GM12872 (cell line): ENCODE results near the gene ZNF575.

Experiments
- TF ChIP-seq, protein P1 (sequence below): IDR thresholded peaks from 3 replicates; pipeline ENCODE4 v1.5.1; 2011; ENCODE audit warnings: low read depth, mild to moderate bottlenecking, low read length, moderate library complexity; ENCODE audit not compliant: insufficient read depth

ZNF575 gene

GRCh38 chr19:43519436-43520088 lies 13.4 kb upstream of the ZNF575 start:
- TF ChIP-seq, protein P1, sequence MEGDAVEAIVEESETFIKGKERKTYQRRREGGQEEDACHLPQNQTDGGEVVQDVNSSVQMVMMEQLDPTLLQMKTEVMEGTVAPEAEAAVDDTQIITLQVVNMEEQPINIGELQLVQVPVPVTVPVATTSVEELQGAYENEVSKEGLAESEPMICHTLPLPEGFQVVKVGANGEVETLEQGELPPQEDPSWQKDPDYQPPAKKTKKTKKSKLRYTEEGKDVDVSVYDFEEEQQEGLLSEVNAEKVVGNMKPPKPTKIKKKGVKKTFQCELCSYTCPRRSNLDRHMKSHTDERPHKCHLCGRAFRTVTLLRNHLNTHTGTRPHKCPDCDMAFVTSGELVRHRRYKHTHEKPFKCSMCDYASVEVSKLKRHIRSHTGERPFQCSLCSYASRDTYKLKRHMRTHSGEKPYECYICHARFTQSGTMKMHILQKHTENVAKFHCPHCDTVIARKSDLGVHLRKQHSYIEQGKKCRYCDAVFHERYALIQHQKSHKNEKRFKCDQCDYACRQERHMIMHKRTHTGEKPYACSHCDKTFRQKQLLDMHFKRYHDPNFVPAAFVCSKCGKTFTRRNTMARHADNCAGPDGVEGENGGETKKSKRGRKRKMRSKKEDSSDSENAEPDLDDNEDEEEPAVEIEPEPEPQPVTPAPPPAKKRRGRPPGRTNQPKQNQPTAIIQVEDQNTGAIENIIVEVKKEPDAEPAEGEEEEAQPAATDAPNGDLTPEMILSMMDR = peak; percentile 89

DNA sequence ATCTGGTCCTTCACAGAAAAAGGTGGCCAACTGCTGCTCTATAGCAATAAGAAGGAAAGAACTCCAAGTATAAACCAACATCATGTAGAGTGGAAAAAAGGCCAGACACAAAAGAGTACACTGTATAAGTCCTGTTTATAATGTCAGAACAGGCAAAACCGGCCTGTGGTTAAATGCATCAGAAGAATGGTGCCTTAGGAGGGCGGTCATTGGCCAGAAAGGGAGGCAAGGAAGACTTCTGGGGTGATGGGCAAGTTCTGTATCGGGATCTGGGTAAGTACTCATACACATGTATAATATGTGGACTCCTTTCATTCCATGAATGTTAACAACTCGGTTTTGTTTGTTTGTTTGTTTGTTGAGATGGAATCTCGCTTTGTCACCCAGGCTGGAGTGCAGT lies 10.1 kb upstream of the ZNF575 start:
- TF ChIP-seq, protein P1 = no peak

GRCh38 chr19:43524922-43525835 lies 7.8 kb upstream of the ZNF575 start:
- TF ChIP-seq, protein P1 = no peak

DNA sequence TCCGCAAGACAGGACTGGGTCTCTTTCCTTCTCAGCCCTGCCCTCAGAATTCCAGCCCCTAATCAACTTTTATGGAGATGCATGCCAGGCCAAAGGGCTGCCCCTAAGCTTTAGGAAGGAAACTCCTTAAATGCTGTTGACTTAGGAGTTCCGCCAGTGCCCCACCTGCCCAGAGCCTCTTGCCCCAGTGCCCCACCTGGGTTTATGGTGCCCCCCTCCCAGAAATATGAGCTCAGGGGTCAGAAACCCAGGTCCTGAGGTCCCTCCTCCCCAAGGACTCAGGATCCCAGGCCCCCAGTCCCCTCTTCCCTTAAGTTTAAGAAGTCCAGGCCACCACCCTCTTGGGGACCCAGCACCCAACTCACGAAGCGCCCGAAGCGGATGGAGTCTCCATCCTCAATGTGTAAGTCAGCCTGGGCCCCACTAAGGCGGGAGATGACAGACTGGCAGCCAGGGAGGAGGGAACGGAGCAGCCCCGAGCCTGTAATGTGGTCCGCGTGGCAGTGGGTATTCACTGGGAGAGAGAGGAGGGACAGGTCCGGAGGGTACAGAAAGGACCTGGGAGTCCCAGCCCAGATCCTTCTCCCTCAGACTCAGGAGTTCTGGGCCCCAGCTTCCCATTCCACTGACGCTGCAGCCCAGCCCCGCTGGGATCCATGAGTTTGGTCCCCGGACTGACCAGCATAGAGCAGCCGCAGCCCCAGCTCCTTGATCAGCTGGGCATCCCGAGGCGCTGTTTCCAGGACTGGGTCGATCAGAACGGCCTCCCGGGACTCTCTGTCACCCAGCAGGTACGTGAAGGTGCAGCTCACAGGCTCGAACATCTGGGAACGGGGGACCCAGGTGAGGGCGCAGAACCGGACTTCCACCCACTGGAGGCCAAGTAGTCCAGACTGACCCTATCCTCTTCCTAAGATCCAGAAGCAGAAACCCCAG lies 6.9 kb upstream of the ZNF575 start:
- TF ChIP-seq, protein P1 = no peak

DNA sequence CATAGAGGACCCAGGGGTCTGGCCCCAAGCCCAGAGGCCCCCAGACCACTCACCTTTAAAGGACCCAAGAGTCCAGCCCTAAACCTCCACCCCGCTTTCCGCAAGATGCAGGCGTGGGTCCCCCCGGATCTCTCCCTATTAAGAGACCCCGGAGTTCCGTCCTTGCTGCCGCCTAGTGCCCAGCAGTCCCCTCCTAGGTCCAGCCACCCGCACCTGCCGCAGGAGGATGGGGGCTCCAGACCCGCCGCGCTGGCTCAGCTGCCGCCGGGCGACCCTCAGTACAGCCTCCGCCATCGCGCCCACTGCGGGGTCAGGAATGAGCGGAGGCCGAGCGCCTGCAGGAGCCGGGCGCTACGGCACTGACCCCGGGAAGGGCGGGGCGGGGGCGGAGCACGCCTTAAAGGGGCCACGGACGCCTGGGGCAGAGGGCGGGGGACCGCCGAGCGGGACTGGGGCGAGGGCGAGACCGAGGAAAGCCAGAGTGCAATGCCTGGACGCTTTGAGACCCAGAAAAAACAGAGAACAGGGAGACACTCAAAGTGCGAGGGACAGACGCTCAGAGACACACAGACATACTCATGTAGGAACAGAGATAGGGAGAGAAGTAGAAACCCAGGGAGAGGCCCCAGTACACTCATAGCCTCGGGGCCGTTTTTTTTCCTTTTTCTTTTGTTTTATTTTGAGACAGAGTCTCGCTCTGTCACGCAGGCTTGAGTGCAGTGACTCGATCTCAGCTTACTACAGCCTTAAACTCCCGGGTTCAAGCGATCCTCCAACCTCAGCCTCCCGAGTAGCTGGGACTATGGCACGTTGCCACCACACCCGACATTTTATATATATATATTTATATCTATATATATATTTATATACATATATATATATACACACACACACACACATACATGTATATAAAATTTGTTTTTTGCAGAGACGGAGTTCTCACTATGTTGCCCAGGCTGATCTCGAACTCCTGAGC lies 5.8 kb upstream of the ZNF575 start, which contains the start of gene ETHE1:
ETHE1 (minus strand) TSS at position 318 of the 976 bp plus-strand sequence; CDS start at position 294, 24 bp downstream.
- TF ChIP-seq, protein P1 = no peak

DNA sequence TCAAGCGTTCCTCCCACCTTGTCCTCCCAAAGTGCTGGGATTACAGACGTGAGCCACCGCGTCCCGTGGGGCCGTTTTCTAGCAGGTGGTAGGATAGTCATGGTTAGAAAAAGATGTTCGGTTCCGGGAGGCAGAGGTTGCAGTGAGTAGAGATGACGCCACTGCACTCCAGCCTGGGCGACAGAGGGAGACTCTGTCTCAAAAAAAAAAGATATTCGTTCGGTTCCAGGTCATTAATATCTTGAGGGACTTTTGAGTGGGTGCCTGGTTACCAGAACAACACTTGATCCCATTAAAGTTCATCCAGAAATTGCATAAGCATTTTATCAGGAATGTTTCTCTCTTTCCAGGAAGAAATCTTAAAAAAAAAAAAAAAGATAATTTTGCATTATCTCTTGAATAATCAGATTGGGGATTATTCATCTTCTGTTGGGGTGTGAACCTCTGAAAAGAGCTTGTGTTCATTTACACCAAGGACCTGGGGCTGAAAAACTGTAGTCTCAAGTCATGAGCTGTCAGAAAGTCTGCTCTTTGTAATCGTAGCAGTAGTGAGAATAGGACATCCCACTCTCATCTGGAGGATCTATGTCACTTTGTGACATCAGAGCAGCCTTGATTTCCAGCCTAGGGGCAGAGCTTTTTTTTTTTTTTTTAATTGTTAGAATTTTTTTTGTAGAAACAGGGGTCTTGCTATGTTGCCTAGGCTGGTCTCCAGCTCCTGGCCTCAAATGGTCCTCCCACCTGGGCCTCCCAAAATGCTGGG lies 4.9 kb upstream of the ZNF575 start:
- TF ChIP-seq, protein P1 = no peak
